HG03565 (cell line): ENCODE results near the gene PHF2.

ENCODE experiments used
- ATAC-seq: cut with Tn5 transposase; IDR thresholded peaks from one replicate; pipeline ENCODE4 v1.9.1; 2021; ENCODE audit warnings: mild to moderate bottlenecking, moderate library complexity; ENCODE audit not compliant: unreplicated experiment

Gene PHF2

DNA sequence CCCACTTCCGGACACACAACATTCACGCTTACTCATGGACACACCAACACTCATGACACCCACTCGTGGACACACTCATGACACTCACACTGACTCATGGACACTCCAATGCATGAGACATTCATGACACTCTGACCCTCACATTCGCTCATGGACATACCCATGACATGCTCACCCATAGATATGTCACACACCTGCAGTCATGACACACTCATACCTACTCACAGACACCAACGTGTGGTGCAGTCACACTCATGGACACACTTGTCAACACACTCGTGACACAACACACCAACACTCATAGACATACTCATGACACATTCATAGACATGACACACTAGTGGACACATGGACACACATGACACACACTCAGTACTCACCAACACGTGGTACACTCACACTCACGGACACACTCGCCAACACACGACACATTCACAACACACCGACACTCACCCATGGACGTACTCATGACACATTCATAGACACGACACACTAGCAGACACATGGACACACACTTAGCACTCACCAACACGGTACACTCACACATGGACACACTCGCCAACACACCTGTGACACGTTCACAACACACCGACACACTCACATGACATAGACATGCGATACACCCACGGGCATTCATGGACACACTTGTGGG lies 73.4 kb downstream of the PHF2 start:
- ATAC-seq: no peak

- no peak for ATAC-seq
These were observed 74.1 kb downstream of the PHF2 start for GRCh38 chr9:93650448-93650847.

- ATAC-seq: no peak
These were observed 75.2 kb downstream of the PHF2 start for GRCh38 chr9:93651521-93651950.

GRCh38 chr9:93652604-93653592 lies 76.5 kb downstream of the PHF2 start:
- ATAC-seq: no peak

DNA sequence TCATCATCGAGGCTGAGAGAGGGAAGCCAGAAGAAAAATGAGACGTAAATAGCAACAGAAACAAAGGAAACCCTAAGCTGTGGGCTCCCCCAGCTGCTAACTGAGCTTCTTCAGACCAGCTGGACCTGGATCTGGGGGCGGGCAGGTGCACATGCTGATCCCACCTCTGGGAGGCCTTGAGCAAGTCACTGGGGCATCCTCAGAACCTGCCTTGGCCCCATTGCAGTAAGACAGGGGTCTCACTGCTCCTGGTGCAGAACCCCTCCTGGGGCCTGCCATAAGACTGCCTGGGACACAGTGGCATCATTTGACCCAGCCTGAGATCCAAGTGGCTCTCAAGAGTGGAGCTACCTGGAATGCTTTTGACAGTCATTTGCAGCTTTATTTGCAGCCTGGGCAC lies 77.4 kb downstream of the PHF2 start:
- no peak for ATAC-seq

- ATAC-seq: no peak
These were observed 78.1 kb downstream of the PHF2 start for GRCh38 chr9:93654351-93654961.

DNA sequence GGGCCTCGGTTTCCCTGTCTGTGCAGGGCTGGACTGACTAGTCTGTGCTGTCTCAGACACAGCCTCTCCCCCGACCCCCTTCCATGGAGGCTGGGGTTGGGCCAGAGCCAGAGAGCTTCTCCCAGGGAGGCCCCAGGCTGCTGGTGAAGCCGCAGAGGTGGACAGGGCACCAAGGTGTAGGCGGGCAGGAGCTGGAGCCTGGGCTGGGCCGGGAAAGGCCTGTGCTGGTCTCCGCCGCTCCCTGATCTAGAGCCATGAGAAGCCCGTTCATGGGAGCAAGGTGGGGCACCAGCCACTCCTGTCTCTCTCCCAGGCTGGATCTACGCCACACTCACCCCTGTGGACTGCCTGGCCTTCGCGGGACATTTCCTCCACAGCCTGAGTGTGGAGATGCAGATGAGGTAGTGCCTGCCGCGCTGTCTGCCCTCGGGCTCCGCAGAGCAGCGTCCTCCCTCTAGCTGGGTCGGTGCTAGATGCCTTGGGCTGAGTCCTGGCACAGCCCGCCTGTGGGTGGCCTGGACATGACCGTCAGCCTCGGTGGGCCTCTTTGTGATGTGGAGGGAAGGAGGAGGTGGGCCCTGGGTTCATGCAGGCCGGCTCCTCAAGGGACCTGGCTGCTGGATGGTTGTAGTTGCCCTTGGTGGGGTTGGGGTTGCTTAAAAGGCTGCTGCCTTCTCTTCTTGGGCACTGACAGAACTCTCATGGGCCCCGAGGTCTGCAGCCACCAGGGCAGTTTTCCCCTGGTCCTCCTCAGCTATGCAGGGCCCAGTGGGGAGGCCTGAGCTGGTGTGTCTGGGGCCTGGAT lies 79.4 kb downstream of the PHF2 start:
- ATAC-seq: no peak

- no peak for ATAC-seq
These were observed 80.2 kb downstream of the PHF2 start for GRCh38 chr9:93656426-93657239.

- ATAC-seq: no peak
These were observed 81.1 kb downstream of the PHF2 start for GRCh38 chr9:93657331-93658111.

- ATAC-seq: no peak
These were observed 82.0 kb downstream of the PHF2 start for GRCh38 chr9:93658184-93658925.

DNA sequence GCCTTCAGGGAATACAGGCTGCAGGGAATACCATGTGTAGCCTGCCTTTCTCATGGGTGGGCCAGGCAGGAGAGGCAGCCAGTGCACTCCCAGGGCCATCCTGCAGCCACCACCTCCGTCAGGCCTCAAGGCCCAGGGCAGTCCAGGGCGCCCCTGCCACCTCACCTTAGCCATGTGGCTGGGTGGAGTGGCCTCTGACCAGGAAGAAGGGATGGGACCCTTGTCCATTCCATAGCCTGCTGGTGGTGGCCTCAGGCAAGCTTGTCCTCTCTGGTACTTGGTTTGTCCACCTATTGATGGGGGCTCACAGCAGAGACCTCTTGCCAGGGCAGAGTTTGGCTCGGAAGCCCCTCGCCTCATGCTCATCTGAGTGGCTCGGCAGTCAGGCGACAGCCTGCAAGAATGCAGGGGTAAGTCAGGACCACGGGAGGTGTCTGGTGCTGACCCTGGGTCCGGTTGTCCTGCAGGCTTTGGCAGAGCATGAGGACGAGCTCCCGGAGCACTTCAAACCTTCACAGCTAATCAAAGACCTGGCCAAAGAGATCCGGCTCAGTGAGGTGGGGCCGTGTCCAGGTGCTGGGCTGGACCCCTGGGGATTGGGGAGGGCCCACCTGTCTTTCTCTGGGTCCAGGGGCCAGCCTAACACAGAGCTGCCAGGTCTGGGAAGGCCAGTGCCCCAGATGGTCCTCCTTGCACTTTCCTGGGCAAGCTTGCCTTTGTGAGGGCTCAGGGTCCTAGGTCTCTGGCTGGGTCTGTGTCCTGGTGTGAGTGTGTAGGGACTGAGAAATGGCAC lies 82.9 kb downstream of the PHF2 start:
- ATAC-seq: no peak

DNA sequence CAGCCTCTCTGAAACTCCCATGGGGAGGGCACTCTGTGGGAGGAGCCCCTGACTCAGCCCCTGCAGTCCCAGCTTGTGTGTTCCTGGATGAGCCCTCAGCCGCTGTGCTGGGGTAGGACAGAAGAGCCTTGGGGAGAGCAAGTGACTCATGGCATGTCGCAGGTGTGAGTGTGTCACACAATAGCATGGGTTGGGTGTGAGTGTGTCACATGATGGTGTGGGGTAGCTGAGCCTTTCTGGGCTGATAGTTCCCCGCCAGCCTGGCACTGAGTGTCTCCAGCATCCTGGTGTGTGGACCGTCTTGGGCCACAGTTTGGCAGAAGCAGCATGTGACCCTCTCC lies 83.4 kb downstream of the PHF2 start:
- no peak for ATAC-seq

- ATAC-seq: no peak
These were observed 84.1 kb downstream of the PHF2 start for GRCh38 chr9:93660352-93661046.

- no peak for ATAC-seq
These were observed 85.2 kb downstream of the PHF2 start for GRCh38 chr9:93661591-93661990.

- ATAC-seq: no peak
These were observed 85.7 kb downstream of the PHF2 start for GRCh38 chr9:93662016-93662638.

- ATAC-seq: no peak
These were observed 86.7 kb downstream of the PHF2 start for GRCh38 chr9:93662952-93663572.
